HG03095 (cell line): ENCODE results near the gene LETM1.
A peak's percentile ranks its signal among the peaks of the same experiment; 100 is the strongest.

Experiments
- ATAC-seq: cut with Tn5 transposase; IDR thresholded peaks from one replicate; pipeline ENCODE4 v1.9.1; 2021; ENCODE audit warnings: moderate library complexity; ENCODE audit not compliant: unreplicated experiment

Gene LETM1

GRCh38 chr4:1856071-1856942 lies at the start of gene LETM1:
Gene LETM1, minus strand, starts transcription at chr4:1856156. Its CDS starts 206 bp downstream, at chr4:1855950.
- ATAC-seq, result peak; percentile 90

DNA sequence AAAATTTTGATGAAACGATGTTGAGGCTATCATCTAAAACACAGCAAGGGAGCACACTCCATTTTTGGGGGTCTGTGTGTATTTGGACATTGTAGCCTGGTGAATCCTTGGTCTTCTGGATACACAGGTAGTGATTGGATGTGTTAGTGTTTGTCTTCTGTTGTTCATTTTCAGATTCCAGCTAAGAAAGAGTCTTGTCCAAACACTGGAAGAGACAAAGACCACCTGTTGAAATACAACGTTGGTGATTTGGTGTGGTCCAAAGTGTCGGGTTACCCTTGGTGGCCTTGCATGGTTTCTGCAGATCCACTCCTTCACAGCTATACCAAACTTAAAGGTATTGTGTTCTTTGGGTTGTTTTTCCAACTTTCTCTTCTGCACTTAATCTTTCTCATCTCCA lies 48.1 kb upstream of the LETM1 start:
- no peak for ATAC-seq

DNA sequence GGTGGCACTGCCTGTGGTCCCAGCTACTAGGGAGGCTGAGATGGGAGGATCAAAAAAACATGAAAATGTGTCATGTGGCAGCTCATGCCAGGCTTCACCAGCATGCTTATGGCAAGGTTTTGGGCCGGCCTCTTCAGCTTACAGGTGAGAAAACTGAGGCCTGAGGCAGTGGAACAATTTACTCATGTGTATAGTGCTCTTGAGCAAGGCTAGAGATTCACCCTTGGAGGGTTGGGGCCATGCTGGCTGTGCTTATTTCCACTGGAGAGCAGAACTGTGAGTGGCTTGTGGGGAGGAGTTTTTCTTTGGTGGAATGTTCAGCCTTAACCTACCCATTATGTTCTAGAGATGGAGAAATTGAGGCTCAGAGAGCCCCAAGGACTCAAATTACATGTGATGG lies 47.1 kb upstream of the LETM1 start:
- no peak for ATAC-seq

DNA sequence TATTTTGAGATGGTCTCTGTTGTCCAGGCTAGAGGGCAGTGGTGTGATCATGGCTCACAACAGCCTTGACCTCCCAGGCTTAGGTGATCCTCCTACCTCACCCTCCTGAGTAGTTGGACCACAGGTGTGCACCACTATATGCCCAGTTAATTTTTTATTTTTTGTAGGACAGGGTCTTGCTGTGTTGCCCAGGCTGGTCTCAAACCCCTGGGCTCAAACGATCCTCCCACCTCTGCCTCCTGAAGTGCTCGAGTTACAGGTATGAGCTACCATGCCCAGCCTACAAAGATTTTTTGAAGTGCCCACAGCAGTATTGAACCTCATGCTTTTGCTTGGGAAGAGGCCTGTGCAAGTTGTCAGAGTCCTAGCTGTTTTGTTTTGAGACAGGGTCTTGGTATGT lies 46.3 kb upstream of the LETM1 start:
- ATAC-seq, result no peak

GRCh38 chr4:1901127-1901526 lies 45.2 kb upstream of the LETM1 start:
- no peak for ATAC-seq

DNA sequence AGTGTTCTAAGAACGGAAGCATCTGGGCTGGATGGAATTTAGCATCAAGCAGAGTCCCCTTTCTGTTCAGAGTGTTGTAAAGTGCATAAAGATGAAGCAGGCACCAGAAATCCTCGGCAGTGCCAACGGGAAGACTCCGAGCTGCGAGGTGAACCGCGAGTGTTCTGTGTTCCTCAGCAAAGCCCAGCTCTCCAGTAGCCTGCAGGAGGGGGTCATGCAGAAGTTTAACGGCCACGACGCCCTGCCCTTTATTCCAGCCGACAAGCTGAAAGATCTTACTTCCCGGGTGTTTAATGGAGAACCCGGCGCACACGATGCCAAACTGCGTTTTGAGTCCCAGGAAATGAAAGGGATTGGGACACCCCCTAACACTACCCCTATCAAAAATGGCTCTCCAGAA lies 44.7 kb upstream of the LETM1 start:
- no peak for ATAC-seq

DNA sequence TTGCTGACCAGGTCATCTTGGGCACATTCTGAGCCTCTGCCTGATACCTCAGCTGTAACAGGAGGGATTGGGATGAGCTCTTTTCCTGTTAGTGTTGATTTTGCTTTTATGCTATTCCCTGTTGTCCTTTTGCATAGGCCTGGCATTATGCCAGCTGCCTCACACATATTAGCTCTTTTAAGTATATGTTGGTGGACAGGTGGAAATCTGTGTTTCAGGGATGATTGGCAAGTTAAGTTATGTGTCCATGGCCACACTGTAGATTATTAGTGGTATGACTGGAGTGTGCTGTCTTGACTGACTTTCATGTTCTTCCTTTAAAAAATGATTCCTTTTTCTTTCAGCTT lies 44.1 kb upstream of the LETM1 start:
- ATAC-seq, result no peak

- ATAC-seq, result peak; percentile 91
Observed at GRCh38 chr4:1899149-1900086, 43.5 kb upstream of the LETM1 start.

DNA sequence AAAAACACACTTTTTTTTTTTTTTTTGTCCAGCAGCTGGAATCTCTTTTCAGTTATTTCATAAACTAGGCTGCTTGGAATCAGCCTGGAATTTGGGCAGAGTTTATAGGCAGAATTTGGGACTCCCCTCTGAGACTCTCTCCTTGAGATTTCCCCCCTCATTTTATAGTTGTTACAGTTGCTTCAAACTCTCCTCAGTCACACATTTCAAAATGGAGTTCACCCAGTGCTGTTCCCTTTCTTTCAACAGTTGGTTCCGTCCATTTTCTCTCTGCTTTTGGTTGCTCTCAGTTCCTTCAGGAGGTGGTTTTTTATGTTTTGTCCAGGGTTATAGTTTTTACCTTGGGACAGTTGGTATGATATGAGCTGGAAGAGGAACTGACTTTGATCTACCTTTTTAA lies 42.7 kb upstream of the LETM1 start:
- no peak for ATAC-seq

GRCh38 chr4:1898007-1898406 lies 42.1 kb upstream of the LETM1 start:
- no peak for ATAC-seq

- no peak for ATAC-seq
Observed at GRCh38 chr4:1896658-1896991, 40.7 kb upstream of the LETM1 start.

DNA sequence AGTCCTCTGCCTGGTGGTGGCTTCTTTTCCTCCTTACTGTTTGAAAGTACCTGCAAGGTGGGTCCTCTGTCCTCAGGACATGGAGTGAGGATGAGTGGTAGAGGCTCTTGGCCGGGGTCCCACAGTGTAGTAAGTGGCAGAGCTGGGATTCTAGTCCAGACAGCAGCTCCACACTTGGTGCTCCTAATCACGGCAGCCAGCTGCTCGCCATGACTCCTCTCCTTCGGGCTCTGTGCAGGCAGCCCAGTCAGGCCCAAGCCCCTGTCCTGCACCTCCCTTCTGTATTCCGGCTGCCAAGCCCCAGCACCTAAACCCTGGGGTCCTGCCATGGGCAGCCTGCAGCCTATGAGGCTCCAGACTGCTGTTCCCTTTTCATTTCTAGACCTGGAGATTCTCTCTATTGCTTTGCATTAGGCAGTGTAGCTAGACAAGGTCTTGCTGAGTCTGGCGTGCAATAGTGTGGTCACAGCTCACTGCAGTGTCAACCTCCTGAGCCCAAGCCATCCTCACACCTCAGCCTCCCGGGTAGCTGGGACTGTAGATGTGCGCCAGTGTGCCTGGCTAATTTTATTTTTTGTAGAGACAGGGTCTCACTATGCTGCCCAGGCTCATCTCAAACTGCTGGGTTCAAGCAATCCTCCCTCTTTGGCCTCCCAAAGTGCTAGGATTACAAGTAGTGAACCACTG lies 40.2 kb upstream of the LETM1 start:
- no peak for ATAC-seq

GRCh38 chr4:1890979-1891570 lies 35.1 kb upstream of the LETM1 start:
- no peak for ATAC-seq

GRCh38 chr4:1887052-1887451 lies 31.1 kb upstream of the LETM1 start:
- no peak for ATAC-seq

- ATAC-seq, result no peak
Observed at GRCh38 chr4:1885414-1885813, 29.5 kb upstream of the LETM1 start.

DNA sequence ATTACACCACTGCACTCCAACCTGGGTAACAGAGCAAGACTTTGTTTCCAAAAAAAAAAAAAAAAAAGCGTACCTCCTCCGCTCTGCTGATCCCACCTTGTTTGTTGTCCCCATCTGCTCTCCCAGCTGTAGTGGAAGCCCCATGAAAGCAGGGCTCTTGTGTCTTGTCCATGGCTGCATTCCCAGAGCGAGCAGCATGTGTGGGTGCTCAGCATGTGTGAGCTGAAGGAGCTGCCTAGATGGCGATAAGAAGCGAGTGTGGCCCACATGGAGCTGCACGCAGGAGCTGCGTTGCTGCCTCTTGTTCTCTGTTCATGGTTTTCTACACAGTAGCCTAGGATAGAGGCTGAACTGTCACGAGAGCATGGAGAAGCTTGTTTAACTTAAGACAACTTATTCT lies 27.6 kb upstream of the LETM1 start:
- no peak for ATAC-seq

GRCh38 chr4:1882850-1883271 lies 26.9 kb upstream of the LETM1 start:
- no peak for ATAC-seq

DNA sequence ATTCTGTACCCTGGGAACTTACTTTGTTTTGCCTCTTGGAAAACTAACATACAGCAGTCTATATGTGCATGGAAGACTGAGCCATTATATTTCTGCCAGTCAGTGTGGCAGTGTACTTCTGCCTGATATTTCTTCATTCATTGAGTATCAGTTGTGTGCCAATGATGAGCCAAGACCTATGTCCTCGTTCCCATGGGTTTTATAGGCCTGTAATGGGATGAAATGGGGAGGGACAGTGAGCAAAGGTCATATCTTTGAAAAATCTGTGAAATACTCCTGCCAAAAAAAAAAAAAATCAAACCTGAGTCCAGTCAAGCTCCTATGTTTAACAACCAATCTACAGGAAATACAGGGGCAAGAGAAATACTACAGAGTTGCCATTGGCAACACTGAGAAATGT lies 24.4 kb upstream of the LETM1 start:
- ATAC-seq, result no peak

DNA sequence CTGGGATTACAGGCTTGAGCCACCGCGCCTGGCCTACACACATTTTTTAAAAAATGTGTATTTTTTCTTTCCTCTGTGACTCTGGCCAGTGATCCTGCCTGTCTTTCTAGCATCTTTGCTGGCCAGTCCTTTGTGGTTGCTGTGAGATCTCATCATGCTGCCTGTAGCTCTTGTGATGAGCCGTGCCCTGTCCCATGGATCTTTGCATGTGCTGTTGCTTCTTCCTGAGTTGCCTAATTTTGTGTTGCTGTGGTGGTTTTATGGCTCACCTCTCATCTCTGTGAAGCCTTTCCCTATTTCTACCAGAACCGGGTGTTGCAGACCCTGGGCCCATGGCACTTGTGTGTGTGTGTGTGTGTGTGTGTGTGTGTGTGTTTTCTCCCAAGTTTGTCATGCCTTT lies 23.5 kb upstream of the LETM1 start:
- ATAC-seq, result no peak

DNA sequence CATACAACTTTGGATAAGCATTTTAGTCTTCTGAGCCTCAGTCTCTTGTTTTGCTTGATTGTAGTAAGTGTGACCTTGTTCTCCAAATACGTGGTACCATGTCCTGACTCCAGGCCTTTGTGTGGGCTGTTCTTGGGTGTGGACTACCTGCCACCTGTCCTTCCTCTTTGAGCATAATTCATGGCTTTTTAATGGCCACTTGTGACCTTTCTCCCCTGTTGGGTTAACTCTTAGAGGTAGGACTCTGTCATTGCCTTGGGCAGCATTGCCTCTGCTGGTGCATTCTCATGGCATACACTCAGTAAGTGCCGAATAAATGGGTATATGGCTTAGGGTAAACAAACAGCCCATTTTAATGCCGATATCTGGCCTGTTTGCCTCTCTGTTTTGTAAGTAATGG lies 18.2 kb upstream of the LETM1 start:
- ATAC-seq, result no peak

- no peak for ATAC-seq
Observed at GRCh38 chr4:1873776-1874175, 17.8 kb upstream of the LETM1 start.
